ENCODE measurements around the gene MYH6. TPM values are rescaled to one million over a fixed set of nuclear protein-coding genes. Genes with fewer than 3 reads are reported as not detected.

MYH6 gene
- total RNA-seq, 1 experiment from 2014 or later, result 0.07 TPM

GRCh38 chr14:23398348-23398747 is 9.7 kb downstream of the MYH6 start:
- H3K9me3 ChIP-seq (ENCODE audit: control insufficient read depth, low read depth, low read length), result no peaks in the 10 kb centered on the region
- H3K36me3 Mint-ChIP-seq (ENCODE audit: insufficient read depth in 1 of 3, low read depth in 3 of 3), result no peaks in the 10 kb centered on the region
- H2BK15ac ChIP-seq (ENCODE audit: low read depth, low read length), result no peak overlapping the region
- H3K4me1 Mint-ChIP-seq, result peaks cover 2 to 8% of the 10 kb centered on the region in 2 experiments; a peak in 3 of 4 replicates
- no peak overlapping the region for H2AFZ ChIP-seq (ENCODE audit: low read length)
- DNase-seq, result no peak
- no peak overlapping the region for H3K27ac ChIP-seq (ENCODE audit: insufficient read length, low read depth, low read length)
- H2AK5ac ChIP-seq (ENCODE audit: insufficient read length, low read length), result no peak overlapping the region
- H3K18ac ChIP-seq (ENCODE audit: insufficient read length, low read depth, low read length), result no peak overlapping the region
- H3K27me3 ChIP-seq (ENCODE audit: insufficient read depth, low read length), result no peaks in the 10 kb centered on the region
- H3K14ac ChIP-seq (ENCODE audit: insufficient read depth, low read length), result no peak overlapping the region
- peaks cover 42% of the 10 kb centered on the region for H3K27me3 Mint-ChIP-seq (ENCODE audit: low read depth)
- no peak for TF ChIP-seq CTCF (conservative IDR thresholded peaks at IDR 0.05)
- H3K9ac ChIP-seq (ENCODE audit: extremely low read depth, insufficient read length, low read length), result no peak overlapping the region
- no CpG with 5 or more reads among the region's 4 CpGs for WGBS (ENCODE audit: extremely low coverage, insufficient read length, low lambda C conversion rate)
- no peak overlapping the region for H3K56ac ChIP-seq (ENCODE audit: insufficient read length, low read depth, low read length)
- H4K20me1 ChIP-seq (ENCODE audit: control insufficient read depth, insufficient read depth, insufficient read length), result no peaks in the 10 kb centered on the region
- H3K79me1 ChIP-seq (ENCODE audit: insufficient read depth, low read depth, low read length, poor library complexity, severe bottlenecking), result no peaks in the 10 kb centered on the region
- no peak overlapping the region for H2BK20ac ChIP-seq (ENCODE audit: low read depth, low read length, poor library complexity, severe bottlenecking)
- no peaks in the 10 kb centered on the region for H3K23me2 ChIP-seq (ENCODE audit: insufficient read length, low read depth, low read length, poor library complexity, severe bottlenecking)
- H3K4me1 ChIP-seq (ENCODE audit: insufficient read depth, low read length), result no peaks in the 10 kb centered on the region
- no peak overlapping the region for H2BK5ac ChIP-seq (ENCODE audit: insufficient read length, low read length)
- no peak overlapping the region for H3K4me2 ChIP-seq (ENCODE audit: insufficient read depth, insufficient read length, low read length)
- no peak overlapping the region for H4K91ac ChIP-seq (ENCODE audit: insufficient read length, low read depth, low read length)
- no peaks in the 10 kb centered on the region for H3K79me2 ChIP-seq (ENCODE audit: insufficient read depth, low read length)
- H3K9me3 Mint-ChIP-seq, result no peaks in the 10 kb centered on the region; a peak in 1 of 5 replicates
- no peak overlapping the region for H2BK12ac ChIP-seq (ENCODE audit: insufficient read length, low read depth, low read length)
- no peak overlapping the region; a peak in 1 of 7 replicates for H3K27ac Mint-ChIP-seq
- no peak overlapping the region for H3K4ac ChIP-seq (ENCODE audit: low read depth, low read length)
- H3K23ac ChIP-seq (ENCODE audit: insufficient read length, low read depth, low read length), result no peak overlapping the region
- H4K5ac ChIP-seq (ENCODE audit: insufficient read length, low read depth, low read length), result no peak overlapping the region
- no peak overlapping the region for H4K8ac ChIP-seq (replicated peaks; ENCODE audit: insufficient read length, low read depth, low read length)
- no peak overlapping the region for H2BK120ac ChIP-seq (ENCODE audit: low read depth, low read length, poor library complexity, severe bottlenecking)
- H3T11ph ChIP-seq (ENCODE audit: low read length), result no peak overlapping the region
- no peak overlapping the region for H3K4me3 Mint-ChIP-seq
